Right lobe of liver (tissue), 4 donors: ENCODE data around the gene USP22.

Experiments used
- CTCF ChIP-seq, 4 donors: fragments of 200-600 bp in 3 of 4; fragments of 450-650 bp in 1 of 4; IDR thresholded peaks; one replicate each; pipeline versions ENCODE4 v1.5.1 to v1.8.0; 2016 to 2022; ENCODE audit warnings: antibody characterized with exemption in 4 of 4, mild to moderate bottlenecking in 2 of 4
- POLR2A ChIP-seq: fragments of 450-650 bp; IDR thresholded peaks from one replicate; pipeline ENCODE4 v1.6.1; 2017; ENCODE audit warnings: antibody characterized with exemption, mild to moderate bottlenecking
- donor health status: DM: no; HTN: no; CAD: no.
- donor health status: DM: no; HTN: no; CAD: no.
- donor health status: DM: no; HTN: yes; CAD: no.

- no peak for TF ChIP-seq CTCF (IDR thresholded peaks at IDR 0.05)
- no peak for TF ChIP-seq POLR2A
Measured at GRCh38 chr17:21046216-21046615, 3.4 kb upstream of the USP22 start.
